HG03103 (cell line): ENCODE results near the gene KSR2.

Experiments
- ATAC-seq: cut with Tn5 transposase; IDR thresholded peaks from one replicate; pipeline ENCODE4 v1.9.1; 2021; ENCODE audit warnings: low read depth; ENCODE audit not compliant: unreplicated experiment

Gene KSR2

DNA sequence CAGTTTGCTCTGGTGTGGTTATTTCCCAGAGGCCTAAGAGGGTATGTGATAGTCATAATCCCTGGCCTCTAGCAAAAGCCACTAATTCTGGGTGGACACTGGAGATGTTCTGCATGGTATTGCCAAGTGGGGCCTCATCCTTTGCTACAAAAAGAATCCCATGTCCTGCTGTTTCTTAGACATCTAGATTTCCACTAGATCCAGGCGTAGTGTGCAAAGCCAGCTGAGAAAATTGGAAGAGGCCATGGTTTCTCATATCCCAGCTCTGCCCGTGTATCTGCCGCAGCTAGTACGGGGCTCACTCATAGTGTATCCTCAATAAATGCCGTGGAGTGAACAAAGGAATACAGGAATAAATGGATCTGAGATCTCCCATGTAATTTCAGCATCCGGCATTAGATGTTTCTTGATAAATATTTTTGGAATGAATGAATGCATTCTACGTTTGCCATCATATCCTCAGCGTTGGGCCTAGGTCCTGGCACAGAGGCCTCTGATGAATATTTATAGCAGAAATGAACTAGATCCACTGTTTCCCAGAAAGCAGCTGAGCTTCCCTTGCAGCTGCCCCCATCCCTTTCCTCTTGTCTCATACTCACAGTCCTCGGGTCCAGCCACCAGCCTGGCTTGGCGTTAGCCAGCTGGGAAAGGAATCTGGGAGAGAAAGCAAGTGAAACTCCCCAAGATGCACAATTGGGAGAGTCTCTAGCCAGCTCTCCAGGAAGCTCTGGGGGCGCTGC lies 531.1 kb downstream of the KSR2 start:
- no peak for ATAC-seq

DNA sequence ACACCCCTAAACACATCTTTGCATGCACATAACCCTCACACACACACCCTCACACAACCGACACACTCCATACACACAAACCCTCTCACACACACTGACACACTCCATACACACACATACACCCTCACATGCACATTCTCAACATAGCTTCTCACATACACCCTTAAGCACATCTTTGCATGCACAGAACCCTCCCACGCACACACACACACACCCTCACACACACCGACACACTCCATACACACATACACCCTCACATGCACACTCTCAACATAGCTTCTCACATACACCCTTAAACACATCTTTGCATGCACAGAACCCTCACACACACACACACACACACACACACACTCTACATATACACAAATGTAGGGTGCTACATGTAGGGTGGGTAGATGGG lies 534.9 kb downstream of the KSR2 start:
- no peak for ATAC-seq

DNA sequence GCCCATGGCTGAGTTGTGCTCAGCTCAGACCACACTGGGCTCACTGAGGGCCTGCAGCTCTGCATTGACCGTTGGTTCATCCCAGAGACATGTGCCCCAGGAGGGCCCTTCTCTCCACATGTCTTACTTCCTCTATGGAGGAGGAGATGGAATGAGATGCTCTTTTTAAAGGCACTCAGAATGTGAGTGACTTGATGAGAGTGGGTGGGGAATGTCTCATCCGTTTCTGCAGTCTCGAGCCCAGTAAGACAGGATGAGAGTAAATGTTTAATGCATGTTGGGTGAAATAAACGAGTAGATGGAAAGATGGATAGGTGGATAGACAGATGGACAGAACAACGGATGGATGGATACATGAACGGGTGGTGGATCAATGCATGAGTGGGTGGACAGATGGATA lies 538.5 kb downstream of the KSR2 start:
- ATAC-seq, result no peak

DNA sequence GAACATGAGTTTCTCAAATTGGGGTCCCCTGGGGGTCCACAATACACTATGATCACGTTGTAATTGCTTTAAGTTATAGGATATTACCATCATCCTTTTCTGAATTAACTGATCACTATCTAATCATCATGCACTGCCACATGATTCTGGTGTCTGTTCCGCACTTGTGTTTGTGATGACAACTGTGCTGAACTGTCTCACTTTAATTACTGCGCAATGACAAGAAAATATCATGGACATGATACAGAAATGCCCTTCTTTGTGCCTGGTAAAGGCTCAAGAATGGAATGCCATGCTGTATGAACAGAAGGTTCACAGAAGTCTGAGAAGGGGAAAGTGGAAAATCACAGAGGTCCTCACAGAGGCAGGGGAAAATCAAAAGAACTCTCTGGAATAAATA lies 541.6 kb downstream of the KSR2 start:
- ATAC-seq, result no peak

DNA sequence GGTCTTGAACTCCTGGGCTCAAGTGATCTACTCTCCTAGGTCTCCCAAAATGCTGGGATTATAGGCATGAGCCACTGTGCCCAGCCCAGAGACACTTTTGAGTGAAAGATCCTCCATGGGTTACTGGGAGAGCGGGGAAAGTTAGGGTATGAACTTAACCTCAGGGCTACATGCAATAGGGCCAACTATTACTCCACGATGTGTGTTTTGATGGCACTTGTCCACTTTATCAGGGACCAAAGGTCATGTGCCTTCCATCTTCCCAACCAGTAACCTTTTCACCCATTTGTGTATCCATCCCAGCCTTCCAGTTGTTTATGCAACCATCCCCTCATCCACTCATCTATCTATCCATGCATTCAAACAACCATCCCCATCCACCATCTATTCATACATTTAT lies 546.8 kb downstream of the KSR2 start:
- ATAC-seq, result no peak

DNA sequence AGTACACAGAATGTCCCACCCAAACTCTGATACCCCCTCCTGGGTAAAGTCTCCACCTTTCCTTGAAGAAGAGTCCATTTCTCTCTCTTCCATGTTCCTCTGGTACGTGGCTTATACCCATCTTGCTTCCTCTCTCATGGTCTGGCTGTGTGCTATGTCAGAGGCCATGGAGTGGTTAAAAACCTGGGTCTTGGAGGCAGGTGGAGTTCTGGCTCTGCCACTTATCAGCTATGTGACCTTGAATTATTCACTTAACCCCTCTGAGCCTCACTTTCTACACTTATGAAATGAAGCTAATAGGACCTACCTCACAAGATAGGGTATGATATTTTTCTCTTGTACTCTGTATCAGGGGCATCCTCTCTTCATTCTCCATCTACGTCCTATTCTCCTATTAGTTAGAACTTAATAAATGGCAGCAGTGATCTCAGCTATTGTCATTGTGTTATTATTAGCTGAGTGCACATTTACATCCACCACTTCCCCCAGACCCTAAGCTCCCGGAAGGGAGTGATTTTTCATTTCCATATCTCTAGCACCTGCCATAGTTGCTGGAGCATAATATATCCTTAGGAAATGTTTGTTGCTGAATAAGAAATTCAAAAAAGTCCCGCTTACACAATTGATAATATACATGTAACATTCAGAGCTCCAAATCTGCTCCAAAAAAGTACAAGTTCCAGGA lies 547.6 kb downstream of the KSR2 start:
- ATAC-seq, result no peak

DNA sequence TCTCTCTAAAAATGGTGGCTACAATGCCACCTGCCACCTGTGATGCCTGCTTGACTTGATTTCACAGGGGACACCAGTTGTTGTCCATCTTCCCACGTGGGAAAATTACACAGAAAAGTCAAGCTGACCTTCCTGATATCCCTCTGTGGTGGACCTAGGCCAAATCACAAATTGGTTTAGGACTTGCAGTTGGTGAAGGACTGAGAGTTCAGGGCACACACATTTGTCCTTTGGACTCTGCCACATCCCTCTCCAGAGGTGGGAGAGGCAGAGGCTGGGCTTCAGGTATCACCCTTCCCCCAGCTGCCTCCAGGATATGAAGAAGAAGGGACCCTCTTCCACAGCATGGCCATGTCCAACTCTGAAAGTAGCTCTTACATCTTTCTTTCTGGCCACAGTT lies 551.8 kb downstream of the KSR2 start:
- no peak for ATAC-seq

DNA sequence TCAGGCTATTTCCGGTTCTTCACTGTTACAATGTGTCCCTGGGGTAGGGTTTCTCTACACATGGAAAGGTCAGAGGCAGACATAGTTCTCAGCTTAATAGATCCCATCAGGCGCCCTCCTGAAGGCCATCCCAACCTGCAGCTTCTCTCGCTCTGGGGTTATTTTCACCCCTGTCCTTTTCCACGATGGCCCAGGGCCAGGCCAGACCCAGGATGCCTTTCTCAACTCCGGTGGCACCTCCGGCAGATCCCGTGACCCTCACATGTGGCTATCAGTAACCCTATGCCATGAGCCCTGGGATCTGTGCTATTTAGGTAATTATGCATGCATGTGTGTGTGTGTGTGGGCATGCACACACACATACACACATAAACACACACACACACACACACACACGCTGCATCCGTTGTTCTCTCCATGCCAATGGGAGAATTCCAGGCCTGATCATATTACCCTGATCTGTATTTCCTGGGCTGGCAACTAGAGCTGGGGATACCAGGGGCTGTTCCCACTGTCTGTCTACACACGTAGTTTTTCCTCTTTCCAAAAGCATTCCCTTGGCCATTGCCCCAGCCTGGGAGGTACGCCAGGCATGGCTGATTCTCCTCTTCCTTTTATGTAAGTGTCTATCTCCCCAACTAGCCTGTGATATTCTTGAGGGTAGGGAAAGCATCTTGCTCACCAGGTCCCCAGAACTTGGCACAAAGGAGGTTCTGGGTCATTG lies 556.2 kb downstream of the KSR2 start:
- ATAC-seq, result no peak

DNA sequence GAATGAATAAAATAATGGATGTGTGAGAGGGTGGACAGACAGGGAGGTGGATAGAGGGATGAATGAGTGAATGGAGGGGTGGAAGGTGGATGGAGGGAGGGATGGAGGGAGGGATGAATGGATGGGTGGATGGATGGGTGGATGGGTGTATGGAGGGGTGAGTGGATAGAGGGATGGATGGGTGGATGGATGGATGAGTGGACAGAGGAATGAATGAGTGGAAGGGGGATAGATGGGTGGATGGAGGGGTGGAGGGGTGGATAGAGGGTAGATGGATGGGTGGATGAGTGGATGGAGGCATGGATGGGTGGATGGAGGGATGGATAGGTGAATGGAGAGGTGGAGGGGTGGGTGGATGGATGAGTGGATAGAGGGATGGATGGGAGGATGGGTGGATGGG lies 559.5 kb downstream of the KSR2 start:
- no peak for ATAC-seq

DNA sequence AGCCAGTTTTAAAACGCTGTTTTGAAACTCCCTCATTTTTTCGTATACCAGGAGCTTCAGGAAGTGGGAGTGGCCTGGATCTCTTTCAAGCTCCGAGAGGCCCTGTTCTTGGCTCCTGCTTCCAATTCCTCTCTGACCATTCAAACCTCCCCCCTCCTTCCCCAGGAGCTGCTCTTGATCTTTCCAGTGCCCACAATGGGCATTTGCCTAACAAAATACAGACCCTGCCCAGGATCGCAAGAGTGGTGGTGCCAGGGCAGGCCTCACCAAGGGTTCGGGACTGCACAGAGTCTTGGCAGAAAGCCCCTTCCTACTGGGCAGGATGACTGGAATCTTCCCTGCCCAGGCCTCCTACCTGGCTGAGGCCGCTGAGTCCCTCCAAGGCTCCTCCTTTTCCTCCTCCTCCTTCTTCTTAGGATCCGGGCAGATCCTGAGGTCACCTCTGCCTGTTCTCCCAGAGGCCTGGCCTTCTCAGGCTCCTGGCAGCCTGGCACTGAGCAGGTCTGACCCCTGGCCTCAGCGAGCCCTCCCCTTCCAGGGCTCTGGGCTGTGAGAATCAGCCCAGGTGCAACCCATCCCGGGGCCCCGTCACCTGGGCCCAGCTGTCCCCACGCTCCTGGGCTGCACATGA lies 560.5 kb downstream of the KSR2 start:
- no peak for ATAC-seq

DNA sequence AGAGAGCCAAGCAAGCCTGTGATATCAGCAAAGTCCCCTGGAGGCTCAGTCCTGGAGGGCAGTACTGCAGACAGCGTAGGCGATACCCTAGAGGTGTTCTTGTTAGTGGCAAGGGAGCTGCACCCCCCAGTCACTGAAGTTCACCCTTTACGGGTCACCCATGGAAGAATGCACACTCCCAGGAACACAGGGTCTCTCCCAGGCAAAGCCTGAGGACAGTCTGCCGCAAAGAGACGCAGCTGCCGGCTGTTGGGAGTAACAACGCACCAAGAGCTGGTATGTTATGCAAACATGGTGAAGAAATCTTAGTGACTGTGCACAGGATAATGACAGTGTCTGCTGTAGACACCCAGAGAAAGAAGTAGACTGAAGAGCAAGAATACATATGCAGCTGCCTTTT lies 563.9 kb downstream of the KSR2 start:
- ATAC-seq, result no peak

DNA sequence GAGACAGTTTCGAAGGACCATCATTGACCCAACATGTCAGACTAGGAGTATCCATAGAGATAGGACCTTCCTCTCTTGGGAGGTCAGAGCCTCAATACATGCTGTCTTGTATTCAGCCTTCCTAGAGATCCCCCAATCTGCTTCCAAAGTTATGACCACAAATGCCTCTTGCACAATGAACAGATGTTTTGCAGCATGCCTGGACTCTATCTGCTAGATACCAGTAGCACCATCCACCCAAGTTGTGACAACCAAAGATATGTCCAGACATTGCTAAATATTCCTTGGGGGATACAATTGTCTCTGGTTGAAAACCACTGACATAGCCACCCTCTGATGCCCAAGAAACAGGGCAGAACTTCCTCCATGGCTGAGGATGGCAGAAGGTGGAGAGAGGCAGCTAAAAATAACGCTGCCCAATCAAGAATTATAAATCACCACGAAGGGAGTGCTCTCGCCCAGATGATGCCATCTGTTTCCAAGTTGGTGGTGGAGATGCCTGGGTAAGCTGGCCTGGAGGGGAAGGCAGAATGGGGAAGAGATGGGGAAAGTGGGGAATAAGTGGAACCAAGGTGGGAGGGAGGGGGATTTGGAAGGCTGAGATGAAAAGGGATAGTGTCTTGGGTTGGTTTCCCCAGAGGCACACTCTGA lies 564.5 kb downstream of the KSR2 start:
- no peak for ATAC-seq

DNA sequence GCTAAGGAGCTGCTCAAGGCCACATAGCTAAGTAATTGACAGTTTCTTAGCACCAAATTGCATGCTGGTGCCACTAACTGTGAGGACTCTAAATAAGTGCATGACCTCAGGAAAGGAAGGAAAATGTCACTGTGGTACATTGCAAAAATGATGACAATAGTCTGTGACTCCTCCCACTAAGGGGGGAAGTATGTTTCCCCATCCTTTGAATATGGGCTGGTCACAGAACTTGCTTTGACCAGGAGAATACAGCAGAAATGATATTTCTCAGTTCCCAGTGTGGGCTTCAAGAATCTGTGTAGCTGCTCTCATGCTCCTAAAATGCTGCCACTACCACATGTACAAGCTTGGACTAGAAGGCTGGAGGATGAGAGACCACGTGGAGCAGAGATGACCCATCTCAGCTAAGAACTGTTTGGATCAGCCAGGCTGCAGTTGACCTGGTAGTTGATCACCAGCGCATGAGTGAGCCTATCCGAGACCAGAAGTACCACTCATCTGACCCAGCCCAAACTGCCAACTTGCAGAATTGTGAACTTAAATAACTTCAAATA lies 565.1 kb downstream of the KSR2 start:
- ATAC-seq, result no peak
